Activated T-cell treated with anti-CD3 and anti-CD28 coated beads, Interleukin-2, amount 50 U/mL, for 72 hours (primary cell): ENCODE measurements around the gene TBC1D24. TPM values are rescaled to one million over a fixed set of nuclear protein-coding genes. Genes with fewer than 3 reads are reported as not detected.

Source experiments
- ATAC-seq, 2 donors: fragments of 150-1000 bp; cut with Tn5 transposase; replicated peaks in 1 of 2; 2 replicates each; pipeline ENCODE4 v1.10.0; 2021; ENCODE audit warnings: moderate library complexity in 2 of 2, mild to moderate bottlenecking in 1 of 2
- DNase-seq, 2 donors: peaks; one replicate each; pipeline ENCODE4 v3.0.0; 2021 to 2022; ENCODE audit warnings: mixed read lengths in 1 of 2
- H3K27ac Mint-ChIP-seq: one replicate; pipeline ENCODE4 v1.8.0; 2022; ENCODE audit warnings: mild to moderate bottlenecking, moderate library complexity, mixed read lengths
- H3K27me3 Mint-ChIP-seq: one replicate; pipeline ENCODE4 v1.8.0; 2022; ENCODE audit warnings: low read depth, mixed read lengths
- H3K36me3 Mint-ChIP-seq, 2 donors: one replicate each; pipeline ENCODE4 v1.8.0; 2022; ENCODE audit warnings: mixed read lengths in 2 of 2, mild to moderate bottlenecking in 1 of 2; ENCODE audit not compliant: insufficient read depth in 2 of 2
- H3K4me1 Mint-ChIP-seq: one replicate; pipeline ENCODE4 v1.8.0; 2022; ENCODE audit warnings: low read depth, mixed read lengths
- H3K4me3 Mint-ChIP-seq, 2 donors: one replicate each; pipeline ENCODE4 v1.8.0; 2022; ENCODE audit warnings: mild to moderate bottlenecking in 2 of 2, mixed read lengths in 2 of 2, moderate library complexity in 2 of 2
- H3K9me3 Mint-ChIP-seq, 2 donors: one replicate each; pipeline ENCODE4 v1.8.0; 2022; ENCODE audit warnings: mixed read lengths in 2 of 2
- total RNA-seq, 2 donors: library from RNA; stranded (reverse); gene quantifications; one replicate each; pipeline ENCODE4 v1.2.3, GENCODE V29; 2022

The TBC1D24 gene
- total RNA-seq, 2 donors from 2014 or later: 13.6 to 20.4 TPM

DNA sequence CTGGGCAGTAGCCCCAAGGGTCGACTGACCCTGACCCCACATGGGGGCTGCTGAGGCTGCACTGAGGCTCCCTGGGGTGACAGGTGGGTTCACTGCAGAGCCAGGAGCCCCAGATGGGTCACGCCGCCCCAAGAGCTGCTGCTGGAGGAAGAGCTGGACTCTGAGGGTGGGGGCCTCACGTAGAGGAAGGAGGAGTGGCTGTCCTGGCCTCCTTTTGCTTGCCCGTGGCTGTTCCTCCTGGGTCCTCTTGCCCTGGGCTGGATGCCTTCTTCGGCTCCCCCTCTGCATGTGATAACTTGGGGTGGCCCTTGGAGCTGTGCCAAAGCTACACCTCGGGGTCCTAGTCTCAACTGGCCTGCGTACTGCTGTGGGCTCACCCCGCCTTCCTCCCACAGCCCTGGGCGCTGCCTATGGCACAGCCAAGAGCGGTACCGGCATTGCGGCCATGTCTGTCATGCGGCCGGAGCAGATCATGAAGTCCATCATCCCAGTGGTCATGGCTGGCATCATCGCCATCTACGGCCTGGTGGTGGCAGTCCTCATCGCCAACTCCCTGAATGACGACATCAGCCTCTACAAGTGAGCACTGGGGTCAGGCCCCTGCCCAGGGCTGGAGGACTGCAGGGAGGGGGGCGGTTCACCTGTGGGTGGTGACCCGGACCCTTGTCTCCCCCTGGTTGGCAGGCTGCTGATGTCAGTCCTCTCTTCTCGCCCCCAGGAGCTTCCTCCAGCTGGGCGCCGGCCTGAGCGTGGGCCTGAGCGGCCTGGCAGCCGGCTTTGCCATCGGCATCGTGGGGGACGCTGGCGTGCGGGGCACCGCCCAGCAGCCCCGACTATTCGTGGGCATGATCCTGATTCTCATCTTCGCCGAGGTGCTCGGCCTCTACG, 44.1 kb downstream of the TBC1D24 start:
- Mint-ChIP-seq H3K27me3 (no peaks in the 10 kb centered on the region), H3K27ac (peak overlapping the region; percentile 89), H3K9me3 (no peaks in the 10 kb centered on the region), H3K4me1 (peaks cover 65% of the 10 kb centered on the region), H3K4me3 (peak overlapping the region; percentile 80 to 84), H3K36me3 (peaks cover 2 to 8% of the 10 kb centered on the region in 2 donors)
- ATAC-seq (no peak), DNase-seq (no peak)

DNA sequence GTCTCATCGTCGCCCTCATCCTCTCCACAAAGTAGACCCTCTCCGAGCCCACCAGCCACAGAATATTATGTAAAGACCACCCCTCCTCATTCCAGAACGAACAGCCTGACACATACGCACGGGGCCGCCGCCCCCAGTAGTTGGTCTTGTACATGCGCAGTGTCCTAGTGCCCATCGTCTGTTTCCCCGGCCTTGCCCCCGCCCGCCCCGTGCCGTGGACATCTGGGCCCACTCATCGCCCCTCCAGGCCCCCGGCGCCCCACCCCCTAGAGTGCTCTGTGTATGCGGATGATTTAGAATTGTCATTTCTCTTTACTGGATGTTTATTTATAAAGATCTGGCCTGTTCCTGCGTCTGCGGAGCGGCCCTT, 44.8 kb downstream of the TBC1D24 start:
- DNase-seq: no peak
- peaks cover 2 to 8% of the 10 kb centered on the region in 2 donors for H3K36me3 Mint-ChIP-seq
- peak overlapping the region; percentile 89 for H3K27ac Mint-ChIP-seq
- peaks cover 63% of the 10 kb centered on the region for H3K4me1 Mint-ChIP-seq
- H3K27me3 Mint-ChIP-seq: no peaks in the 10 kb centered on the region
- H3K4me3 Mint-ChIP-seq: peak overlapping the region; percentile 80 to 84
- peak in 1 of 2 donors; percentile 8 for ATAC-seq
- no peaks in the 10 kb centered on the region for H3K9me3 Mint-ChIP-seq

DNA sequence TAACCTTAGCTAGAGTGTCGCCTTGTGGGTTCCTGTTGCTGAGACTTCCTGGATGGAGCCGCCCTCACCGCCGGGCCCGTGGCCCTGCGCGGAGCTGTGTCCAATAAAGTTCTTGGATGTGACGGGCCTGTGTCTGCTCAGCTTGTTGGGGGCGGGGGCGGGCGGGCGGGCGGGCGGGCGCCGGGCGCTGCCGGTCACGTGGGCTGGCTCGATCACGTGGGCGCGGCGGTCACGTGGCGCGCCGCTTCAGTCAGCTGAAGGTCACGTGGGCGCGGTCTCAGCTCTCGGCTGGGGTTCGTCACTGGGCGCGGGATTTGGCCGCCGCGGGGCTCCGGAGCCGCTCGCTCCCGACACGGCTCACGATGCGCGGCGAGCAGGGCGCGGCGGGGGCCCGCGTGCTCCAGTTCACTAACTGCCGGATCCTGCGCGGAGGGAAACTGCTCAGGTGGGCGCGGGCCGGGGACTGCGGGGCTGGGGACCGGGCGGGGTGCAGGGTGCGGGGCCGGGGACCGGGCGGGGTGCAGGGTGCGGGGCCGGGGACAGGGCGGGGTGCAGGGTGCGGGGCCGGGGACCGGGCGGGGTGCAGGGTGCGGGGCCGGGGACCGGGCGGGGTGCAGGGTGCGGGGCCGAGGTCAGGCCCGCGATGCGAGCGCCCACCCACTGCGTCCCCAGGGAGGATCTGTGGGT, 45.3 kb downstream of the TBC1D24 start, which contains the start of gene AMDHD2:
AMDHD2 (plus strand) TSS at position 275 of the 687 bp plus-strand sequence; CDS start at position 363, 88 bp downstream.
- peak; percentile 78 to 80 for ATAC-seq
- H3K36me3 Mint-ChIP-seq: peaks cover 2 to 8% of the 10 kb centered on the region in 2 donors
- peaks cover 58% of the 10 kb centered on the region for H3K4me1 Mint-ChIP-seq

DNA sequence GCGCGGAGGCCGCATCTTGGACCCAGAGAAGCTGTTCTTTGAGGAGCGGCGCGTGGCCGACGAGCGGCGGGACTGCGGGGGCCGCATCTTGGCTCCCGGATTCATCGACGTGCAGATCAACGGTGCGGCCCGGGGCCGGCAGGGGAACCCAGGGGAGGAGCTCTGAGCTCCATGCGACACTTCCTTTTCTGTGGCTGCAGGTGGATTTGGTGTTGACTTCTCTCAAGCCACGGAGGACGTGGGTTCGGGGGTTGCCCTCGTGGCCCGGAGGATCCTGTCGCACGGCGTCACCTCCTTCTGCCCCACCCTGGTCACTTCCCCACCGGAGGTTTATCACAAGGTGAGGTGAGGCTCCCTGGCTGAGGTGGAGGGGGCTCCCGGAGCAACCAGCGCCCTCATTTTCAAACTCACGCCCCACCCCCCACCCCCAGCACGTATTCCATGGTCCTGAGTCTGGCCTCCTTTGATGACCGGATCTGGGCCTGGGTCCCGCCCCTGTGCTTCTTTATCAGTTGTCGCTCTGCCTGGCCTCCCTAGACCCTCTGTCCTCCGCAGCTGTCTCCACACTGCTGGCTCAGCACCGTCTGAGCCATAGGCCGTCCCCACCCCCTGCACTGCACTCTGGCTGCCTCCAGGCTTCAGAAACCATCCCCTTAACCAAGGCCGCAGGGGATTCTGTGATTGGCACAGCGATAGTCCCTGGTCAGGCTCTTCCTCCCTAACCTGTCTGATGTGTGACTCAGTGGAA, 46.0 kb downstream of the TBC1D24 start:
- Mint-ChIP-seq H3K27me3 (no peaks in the 10 kb centered on the region), H3K4me1 (peaks cover 51% of the 10 kb centered on the region), H3K4me3 (peak overlapping the region; percentile 82 to 93), H3K27ac (peak overlapping the region; percentile 82), H3K36me3 (peaks cover 2 to 6% of the 10 kb centered on the region in 2 donors), H3K9me3 (no peaks in the 10 kb centered on the region)
- ATAC-seq (peak; percentile 44 to 56), DNase-seq (peak; percentile 55 to 70)

More for the DNA sequence above, 45.3 kb downstream of the TBC1D24 start, which contains the start of gene AMDHD2:
- H3K4me3 Mint-ChIP-seq: peak within 1 kb of the TSS; percentile 82 to 93
- peak; percentile 92 to 94 for DNase-seq
- no peaks in the 10 kb centered on the region for H3K27me3 Mint-ChIP-seq
- peak within 1 kb of the TSS; percentile 89 for H3K27ac Mint-ChIP-seq
- H3K9me3 Mint-ChIP-seq: no peaks in the 10 kb centered on the region

DNA sequence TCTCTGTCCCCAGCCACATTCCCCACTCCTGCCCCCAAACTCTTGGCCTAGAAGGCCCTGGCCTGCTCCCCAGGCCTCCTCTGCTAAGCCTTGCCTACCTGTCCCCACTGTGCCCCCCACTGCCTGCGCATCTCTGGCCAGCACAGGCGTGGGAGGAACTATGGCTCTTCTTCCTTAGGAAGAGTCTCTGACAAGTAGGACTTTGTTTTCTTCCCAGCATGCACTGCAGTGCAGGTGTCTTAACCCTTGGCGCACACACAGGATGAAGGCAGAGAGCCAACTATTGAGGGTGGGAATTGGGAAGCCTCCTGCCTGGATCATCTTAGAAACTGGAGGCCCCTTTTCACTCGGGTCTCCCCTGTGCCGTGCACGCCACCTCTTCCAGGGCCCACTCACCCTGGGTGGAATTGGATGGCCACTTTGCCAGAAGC, 48.9 kb downstream of the TBC1D24 start:
- Mint-ChIP-seq H3K36me3 (peaks cover 2 to 5% of the 10 kb centered on the region in 2 donors), H3K27me3 (no peaks in the 10 kb centered on the region), H3K27ac (peak overlapping the region; percentile 13), H3K4me1 (peaks cover 24% of the 10 kb centered on the region), H3K9me3 (no peaks in the 10 kb centered on the region), H3K4me3 (no peak overlapping the region)
- DNase-seq (no peak), ATAC-seq (no peak)

DNA sequence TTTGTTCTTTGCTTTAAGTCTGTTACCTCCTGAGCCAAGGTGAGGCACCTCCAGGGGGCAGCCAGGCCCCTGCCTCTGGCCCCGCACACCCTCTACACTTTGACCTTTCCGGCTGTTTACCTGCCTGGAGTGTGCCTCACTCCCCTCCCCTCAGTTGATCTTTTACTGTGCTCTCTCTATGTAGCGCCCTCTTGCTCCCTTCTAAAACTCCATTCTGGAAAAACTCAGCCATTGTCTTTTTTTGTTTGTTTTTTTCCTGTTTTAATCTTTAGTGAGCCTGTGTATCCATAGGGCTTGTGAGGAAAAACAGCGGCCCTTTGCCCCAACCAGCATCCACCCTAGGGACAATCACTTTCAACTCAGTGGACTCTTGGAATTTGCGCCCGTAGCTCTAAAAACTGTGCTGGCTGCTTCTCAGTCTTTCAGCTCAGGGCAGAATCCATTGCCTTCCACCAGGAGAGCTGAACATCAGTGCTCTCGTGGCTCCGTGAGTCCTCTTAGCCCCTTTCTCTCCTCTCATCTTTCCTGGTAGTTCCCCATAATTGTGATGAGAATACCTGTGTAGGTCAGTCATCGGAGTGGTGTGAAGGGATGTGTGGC, 49.5 kb downstream of the TBC1D24 start:
- H3K36me3 Mint-ChIP-seq: peaks cover 2 to 5% of the 10 kb centered on the region in 2 donors
- no peaks in the 10 kb centered on the region for H3K27me3 Mint-ChIP-seq
- no peak overlapping the region for H3K4me3 Mint-ChIP-seq
- ATAC-seq (no peak), DNase-seq (no peak)
- H3K9me3 Mint-ChIP-seq: no peaks in the 10 kb centered on the region
- H3K27ac Mint-ChIP-seq: peak overlapping the region; percentile 90
- peaks cover 18% of the 10 kb centered on the region for H3K4me1 Mint-ChIP-seq

DNA sequence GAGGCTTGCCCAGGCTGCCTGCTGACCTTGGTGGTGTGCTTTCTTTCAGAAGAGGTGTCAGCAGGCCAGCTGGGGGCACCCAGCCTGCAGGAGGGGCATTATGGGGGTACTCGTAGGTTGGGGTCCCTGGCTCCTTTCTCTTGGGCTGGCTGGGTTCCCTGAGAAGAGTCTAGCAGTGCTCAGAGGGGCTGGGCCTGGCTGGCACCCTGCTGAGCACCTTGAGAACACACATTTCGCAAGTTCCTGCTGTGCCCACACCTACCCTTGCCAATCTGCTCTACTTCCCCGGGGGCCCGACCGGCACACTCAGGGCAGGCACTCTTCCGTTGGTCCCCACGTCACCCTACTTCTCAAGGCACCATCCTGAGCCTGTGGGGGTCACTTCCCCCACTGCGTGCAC, 51.2 kb downstream of the TBC1D24 start:
- Mint-ChIP-seq H3K4me1 (peaks cover 7% of the 10 kb centered on the region), H3K27ac (no peak overlapping the region), H3K36me3 (peaks cover under 1 to 4% of the 10 kb centered on the region in 2 donors), H3K4me3 (no peak overlapping the region), H3K27me3 (no peaks in the 10 kb centered on the region), H3K9me3 (no peaks in the 10 kb centered on the region)
- ATAC-seq (no peak), DNase-seq (no peak)

DNA sequence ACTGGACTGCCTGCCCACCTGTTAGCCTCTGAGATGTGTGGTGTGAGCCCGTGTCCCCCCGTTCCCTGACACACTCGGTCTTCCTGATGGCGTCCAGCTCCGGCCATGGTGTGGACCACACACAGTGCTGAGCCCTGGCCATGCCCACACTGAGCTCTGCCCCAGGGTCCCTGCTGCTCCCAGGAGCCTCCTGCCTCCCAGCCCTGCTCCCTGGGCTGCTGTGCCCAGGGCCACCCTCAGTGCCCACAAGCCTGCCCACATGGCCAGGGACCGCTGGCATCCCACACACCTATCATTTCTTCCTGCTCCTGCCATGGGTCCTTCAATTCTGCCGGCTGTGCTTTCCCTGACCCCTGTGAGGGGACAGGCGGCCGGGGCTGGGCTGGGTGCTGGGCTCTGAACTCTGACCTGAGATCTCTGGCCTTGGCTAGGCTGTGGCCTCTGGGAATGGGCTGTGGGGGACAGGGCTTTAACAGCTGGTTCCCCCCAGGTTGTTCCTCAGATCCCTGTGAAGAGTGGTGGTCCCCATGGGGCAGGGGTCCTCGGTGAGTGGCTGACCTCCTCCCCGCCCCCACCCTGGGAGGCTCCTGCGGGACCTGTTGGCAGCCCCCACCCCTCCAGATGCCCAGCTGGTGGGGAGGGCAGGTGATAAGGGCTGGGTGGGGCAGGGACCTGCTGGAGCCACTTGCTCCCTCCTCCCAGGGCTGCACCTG, 52.3 kb downstream of the TBC1D24 start:
- ATAC-seq: no peak
- Mint-ChIP-seq H3K9me3 (no peaks in the 10 kb centered on the region), H3K36me3 (peaks cover 0 to 4% of the 10 kb centered on the region in 2 donors), H3K4me3 (no peak overlapping the region), H3K4me1 (peaks cover 8% of the 10 kb centered on the region), H3K27me3 (no peaks in the 10 kb centered on the region), H3K27ac (no peak overlapping the region)
- no peak for DNase-seq

DNA sequence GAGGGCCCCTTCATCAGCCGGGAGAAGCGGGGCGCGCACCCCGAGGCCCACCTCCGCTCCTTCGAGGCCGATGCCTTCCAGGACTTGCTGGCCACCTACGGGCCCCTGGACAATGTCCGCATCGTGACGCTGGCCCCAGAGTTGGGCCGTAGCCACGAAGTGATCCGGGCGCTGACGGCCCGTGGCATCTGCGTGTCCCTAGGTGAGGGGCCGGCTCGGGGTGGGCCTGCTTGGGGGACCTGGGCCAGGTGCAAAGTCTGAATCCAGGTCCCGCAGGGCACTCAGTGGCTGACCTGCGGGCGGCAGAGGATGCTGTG, 52.8 kb downstream of the TBC1D24 start:
- Mint-ChIP-seq H3K27ac (no peak overlapping the region), H3K27me3 (no peaks in the 10 kb centered on the region), H3K36me3 (peaks cover 2 to 4% of the 10 kb centered on the region in 2 donors), H3K9me3 (no peaks in the 10 kb centered on the region), H3K4me1 (peaks cover 12% of the 10 kb centered on the region), H3K4me3 (no peak overlapping the region)
- no peak for DNase-seq
- no peak for ATAC-seq

DNA sequence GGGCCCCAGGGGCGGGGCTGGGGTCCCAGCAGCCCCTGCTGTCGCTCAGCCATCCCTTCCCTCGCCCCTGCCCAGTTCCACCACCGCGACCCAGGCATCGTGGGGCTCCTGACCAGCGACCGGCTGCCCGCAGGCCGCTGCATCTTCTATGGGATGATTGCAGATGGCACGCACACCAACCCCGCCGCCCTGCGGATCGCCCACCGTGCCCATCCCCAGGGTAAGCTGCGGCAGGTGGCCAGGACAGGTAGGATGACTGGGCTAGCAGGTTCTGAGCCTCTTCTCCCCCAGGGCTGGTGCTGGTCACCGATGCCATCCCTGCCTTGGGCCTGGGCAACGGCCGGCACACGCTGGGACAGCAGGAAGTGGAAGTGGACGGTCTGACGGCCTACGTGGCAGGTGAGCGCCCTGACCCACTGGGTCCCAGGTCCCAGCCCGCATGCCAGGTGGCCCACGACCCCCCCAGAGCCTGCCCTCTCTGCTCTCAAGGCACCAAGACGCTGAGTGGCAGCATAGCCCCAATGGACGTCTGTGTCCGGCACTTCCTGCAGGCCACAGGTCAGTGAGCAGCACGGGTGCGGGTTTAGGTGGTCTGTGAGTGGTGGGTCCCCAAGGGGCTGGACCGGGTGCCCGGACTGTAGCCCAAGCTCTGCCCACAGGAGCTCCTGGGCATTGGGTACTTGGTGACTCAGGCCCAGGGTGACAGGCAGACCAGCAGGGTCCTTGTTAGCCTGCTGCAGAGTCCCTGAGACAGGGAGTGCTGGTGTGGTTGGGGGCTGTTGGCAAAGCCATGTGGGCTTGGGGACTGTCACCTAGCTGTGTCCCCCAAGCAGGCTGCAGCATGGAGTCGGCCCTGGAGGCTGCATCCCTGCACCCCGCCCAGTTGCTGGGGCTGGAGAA, 53.5 kb downstream of the TBC1D24 start:
- Mint-ChIP-seq H3K4me1 (peaks cover 16% of the 10 kb centered on the region), H3K36me3 (peaks cover 2 to 4% of the 10 kb centered on the region in 2 donors), H3K4me3 (no peak overlapping the region), H3K9me3 (no peaks in the 10 kb centered on the region), H3K27me3 (no peaks in the 10 kb centered on the region), H3K27ac (no peak overlapping the region)
- ATAC-seq (no peak), DNase-seq (no peak)

DNA sequence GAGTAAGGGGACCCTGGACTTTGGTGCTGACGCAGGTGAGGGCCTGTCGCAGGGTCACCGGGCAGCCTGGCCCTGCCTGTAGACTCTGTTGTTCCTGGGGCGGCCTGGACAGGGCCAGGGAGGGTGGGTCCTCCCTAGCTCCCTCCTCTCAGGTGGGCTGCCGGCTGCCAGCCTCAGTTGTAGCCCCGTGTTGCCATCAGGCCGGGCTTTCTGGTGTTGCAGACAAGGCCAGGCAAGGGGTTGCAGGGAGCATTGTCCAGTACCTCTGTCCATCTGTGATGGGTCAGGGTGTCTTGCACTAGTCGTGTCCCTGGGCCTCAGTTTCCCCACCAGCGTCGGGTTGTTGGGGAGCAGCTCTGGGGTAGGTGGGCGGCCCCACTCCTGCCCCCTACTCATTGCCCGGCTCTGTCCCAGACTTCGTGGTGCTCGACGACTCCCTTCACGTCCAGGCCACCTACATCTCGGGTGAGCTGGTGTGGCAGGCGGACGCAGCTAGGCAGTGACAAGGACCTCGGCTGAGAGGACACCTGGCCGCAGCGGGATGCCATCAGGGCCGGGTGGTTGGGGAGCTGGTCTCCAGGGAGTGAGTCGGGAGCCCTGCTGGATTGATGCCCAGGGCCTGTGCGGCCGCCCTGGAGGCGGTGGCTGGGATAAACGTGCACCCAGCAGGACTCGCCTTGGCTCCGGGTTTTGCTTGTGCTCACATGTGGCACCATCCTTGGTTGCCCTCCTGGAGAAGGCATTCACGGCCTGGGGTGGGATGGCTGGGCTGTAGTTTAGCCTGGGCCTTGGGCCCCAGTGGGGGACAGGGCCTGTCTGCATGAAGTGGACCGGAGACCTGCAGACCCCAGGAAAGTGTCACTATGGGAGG, 54.4 kb downstream of the TBC1D24 start:
- Mint-ChIP-seq H3K27ac (no peak overlapping the region), H3K4me1 (peaks cover 24% of the 10 kb centered on the region), H3K27me3 (no peaks in the 10 kb centered on the region), H3K36me3 (peaks cover 2 to 4% of the 10 kb centered on the region in 2 donors), H3K4me3 (no peak overlapping the region), H3K9me3 (no peaks in the 10 kb centered on the region)
- ATAC-seq (no peak), DNase-seq (no peak)
